CD14-positive monocyte (primary cell): ENCODE results near the gene TP53RK. TPM values are rescaled to one million over a fixed set of nuclear protein-coding genes. Genes with fewer than 3 reads are reported as not detected.

Experiments used
- DNase-seq, 3 donors: peaks; one replicate each; pipeline ENCODE4 v3.0.0-alpha.2; 2011 to 2022
- H2AFZ ChIP-seq: 2 replicates; pipeline ENCODE4 v1.6.0; 2012; ENCODE audit warnings: mild to moderate bottlenecking, low read depth, low read length, inconsistent platforms; ENCODE audit not compliant: insufficient read depth, poor library complexity, severe bottlenecking
- H3K27ac ChIP-seq, 2 donors: 1 replicate in 1 of 2; 2 replicates in 1 of 2; pipeline ENCODE4 v1.5.1; 2012 to 2013; ENCODE audit warnings: low read length in 2 of 2, control low read depth in 1 of 2, inconsistent platforms in 1 of 2, low read depth in 1 of 2, mild to moderate bottlenecking in 1 of 2
- H3K27me3 ChIP-seq, 2 donors: one replicate each; pipeline versions ENCODE4 v1.6.0 to v1.6.1; 2011 to 2013; ENCODE audit warnings: low read length in 2 of 2; ENCODE audit not compliant: control insufficient read depth in 2 of 2, insufficient read depth in 2 of 2
- H3K36me3 ChIP-seq, 2 donors: replicated peaks in 1 of 2; 1 replicate in 1 of 2; 2 replicates in 1 of 2; pipeline versions ENCODE4 v1.5.1 to v1.6.1; 2012 to 2013; ENCODE audit warnings: low read length in 2 of 2, control low read depth in 1 of 2, inconsistent platforms in 1 of 2, mild to moderate bottlenecking in 1 of 2; ENCODE audit not compliant: insufficient read depth in 2 of 2, control insufficient read depth in 1 of 2
- H3K4me1 ChIP-seq, 2 donors: 1 replicate in 1 of 2; 2 replicates in 1 of 2; pipeline versions ENCODE4 v1.5.1 to v1.6.1; 2012 to 2013; ENCODE audit warnings: low read length in 2 of 2, control low read depth in 1 of 2, inconsistent platforms in 1 of 2, mild to moderate bottlenecking in 1 of 2, moderate library complexity in 1 of 2; ENCODE audit not compliant: insufficient read depth in 2 of 2, control insufficient read depth in 1 of 2
- H3K4me2 ChIP-seq: replicated peaks from 2 replicates; pipeline ENCODE3; 2012; ENCODE audit warnings: low read length, moderate library complexity, mild to moderate bottlenecking; ENCODE audit not compliant: poor library complexity, severe bottlenecking; ENCODE audit errors: extremely low read depth
- H3K4me3 ChIP-seq, 3 experiments: fragments of 200-600 bp in 1 of 3; sonication (generic) in 1 of 3; replicated peaks in 1 of 3; 1 replicate in 2 of 3; 2 replicates in 1 of 3; pipeline ENCODE4 v1.5.1; 2011 to 2013; ENCODE audit warnings: low read length in 3 of 3, mild to moderate bottlenecking in 3 of 3, control low read depth in 2 of 3, low read depth in 2 of 3, inconsistent platforms in 1 of 3, moderate library complexity in 1 of 3
- H3K79me2 ChIP-seq: 2 replicates; pipeline ENCODE4 v1.6.0; 2012; ENCODE audit warnings: mild to moderate bottlenecking, control low read depth, inconsistent platforms, low read length, moderate library complexity; ENCODE audit not compliant: insufficient read depth
- H3K9ac ChIP-seq: 2 replicates; pipeline ENCODE4 v1.6.0; 2017; ENCODE audit warnings: low read length, mild to moderate bottlenecking; ENCODE audit not compliant: insufficient read depth, poor library complexity, severe bottlenecking
- H3K9me3 ChIP-seq, 2 donors: replicated peaks in 1 of 2; 1 replicate in 1 of 2; 2 replicates in 1 of 2; pipeline versions ENCODE4 v1.5.1 to v1.6.1; 2012 to 2013; ENCODE audit warnings: low read length in 2 of 2, control low read depth in 1 of 2; ENCODE audit not compliant: control insufficient read depth in 1 of 2, insufficient read depth in 1 of 2
- H4K20me1 ChIP-seq: 2 replicates; pipeline ENCODE4 v1.6.0; 2012; ENCODE audit warnings: mild to moderate bottlenecking, low read length, control low read depth, moderate library complexity; ENCODE audit not compliant: insufficient read depth
- H3K27ac Mint-ChIP-seq, 7 donors: one replicate each; pipeline ENCODE4 v1.8.0; 2020; ENCODE audit warnings: mild to moderate bottlenecking in 7 of 7, mixed read lengths in 7 of 7, moderate library complexity in 6 of 7, inconsistent platforms in 2 of 7
- H3K27me3 Mint-ChIP-seq, 3 donors: one replicate each; pipeline ENCODE4 v1.8.0; 2021 to 2022; ENCODE audit warnings: low read depth in 3 of 3, mild to moderate bottlenecking in 3 of 3, mixed read lengths in 3 of 3, moderate library complexity in 3 of 3, inconsistent platforms in 1 of 3
- H3K36me3 Mint-ChIP-seq, 2 donors: one replicate each; pipeline ENCODE4 v1.8.0; 2020; ENCODE audit warnings: mixed read lengths in 2 of 2, inconsistent platforms in 1 of 2, mild to moderate bottlenecking in 1 of 2
- H3K4me1 Mint-ChIP-seq: one replicate; pipeline ENCODE4 v1.8.0; 2020; ENCODE audit warnings: mild to moderate bottlenecking, mixed read lengths
- H3K4me3 Mint-ChIP-seq, 2 donors: one replicate each; pipeline ENCODE4 v1.8.0; 2020; ENCODE audit warnings: mild to moderate bottlenecking in 2 of 2, mixed read lengths in 2 of 2, moderate library complexity in 1 of 2
- H3K9me3 Mint-ChIP-seq, 7 donors: one replicate each; pipeline ENCODE4 v1.8.0; 2020 to 2022; ENCODE audit warnings: mixed read lengths in 7 of 7, mild to moderate bottlenecking in 6 of 7, moderate library complexity in 6 of 7, inconsistent platforms in 2 of 7
- WGBS: methylation state at CpG from one replicate; pipeline ENCODE4 v1.1.5; 2013; ENCODE audit warnings: missing lambda C conversion rate; ENCODE audit not compliant: insufficient coverage; 5-methylcytosine and 5-hydroxymethylcytosine counted together
- intact Hi-C, 2 donors: fragments of 100-400 bp; cut with micrococcal nuclease; formaldehyde crosslinking; loops; one replicate each; pipeline versions ENCODE4 v1.15.0 to v1.15.1; 2023
- polyA plus RNA-seq, 3 donors: library from polyadenylated mRNA; depleted of rRNA in 1 of 3; unstranded in 2 of 3; stranded (reverse) in 1 of 3; fragments of 300-500 nt in 2 of 3; fragments of >200 nt in 1 of 3; fragmentation: Illumina TruSeq in 2 of 3; gene quantifications; 1 replicate in 2 of 3; 2 replicates in 1 of 3; pipeline ENCODE4 v1.2.3, GENCODE V29; 2012 to 2021
- TF ChIP-seq, protein P1 (sequence below): fragments of 200-600 bp; IDR thresholded peaks from one replicate; pipeline ENCODE4 v1.8.0; 2022; ENCODE audit warnings: antibody characterized with exemption, mild to moderate bottlenecking

TP53RK gene
- polyA plus RNA-seq, 3 donors = 1.4 to 10.9 (median 9.5) TPM

DNA sequence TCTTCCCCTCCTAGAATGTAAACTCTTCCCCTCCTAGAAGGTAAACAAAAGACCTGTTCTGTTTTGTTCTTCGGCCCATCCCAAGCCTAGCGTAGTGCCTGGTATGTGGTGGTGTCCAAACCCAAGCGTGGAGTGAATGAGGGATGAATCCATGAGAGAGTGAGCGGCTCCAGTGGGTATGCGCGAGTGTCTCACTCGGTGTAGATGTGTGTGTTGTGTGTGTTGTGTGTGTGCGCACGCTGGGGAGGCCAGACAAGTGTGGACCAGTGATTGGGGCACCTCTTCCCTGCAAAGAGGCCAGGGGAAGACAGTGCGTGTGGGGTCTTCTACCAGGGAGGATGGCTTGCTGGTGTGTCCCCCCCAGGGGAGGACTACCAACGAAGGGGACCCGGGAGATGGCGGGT lies 19.8 kb upstream of the TP53RK start:
- Histone ChIP-seq H3K4me2 (peak overlapping the region; percentile 79), H3K27ac (no peak overlapping the region), H3K4me1 (peaks cover 5 to 11% of the 10 kb centered on the region in 2 donors), H3K9me3 (peaks cover 3 to 7% of the 10 kb centered on the region in 2 donors), H3K9ac (no peak overlapping the region), H3K36me3 (no peaks in the 10 kb centered on the region), H3K79me2 (no peaks in the 10 kb centered on the region), H2AFZ (peak overlapping the region; percentile 85), H3K27me3 (peaks cover 2 to 22% of the 10 kb centered on the region in 2 donors), H4K20me1 (no peaks in the 10 kb centered on the region), H3K4me3 (peak overlapping the region in 1 of 3 experiments; percentile 69)
- Mint-ChIP-seq H3K4me3 (peak overlapping the region; percentile 68 to 89), H3K27me3 (peaks cover 21 to 30% (median 26%) of the 10 kb centered on the region in 3 donors), H3K36me3 (peaks cover 0 to 3% of the 10 kb centered on the region in 2 donors), H3K4me1 (peaks cover 13% of the 10 kb centered on the region), H3K27ac (no peak overlapping the region), H3K9me3 (peaks cover 3 to 23% (median 6%) of the 10 kb centered on the region in 7 donors)
- intact Hi-C loops = no loop called here
- DNase-seq = no peak
- WGBS = 74% methylated on average over 13 of the region's 13 CpGs
- TF ChIP-seq, protein P1, sequence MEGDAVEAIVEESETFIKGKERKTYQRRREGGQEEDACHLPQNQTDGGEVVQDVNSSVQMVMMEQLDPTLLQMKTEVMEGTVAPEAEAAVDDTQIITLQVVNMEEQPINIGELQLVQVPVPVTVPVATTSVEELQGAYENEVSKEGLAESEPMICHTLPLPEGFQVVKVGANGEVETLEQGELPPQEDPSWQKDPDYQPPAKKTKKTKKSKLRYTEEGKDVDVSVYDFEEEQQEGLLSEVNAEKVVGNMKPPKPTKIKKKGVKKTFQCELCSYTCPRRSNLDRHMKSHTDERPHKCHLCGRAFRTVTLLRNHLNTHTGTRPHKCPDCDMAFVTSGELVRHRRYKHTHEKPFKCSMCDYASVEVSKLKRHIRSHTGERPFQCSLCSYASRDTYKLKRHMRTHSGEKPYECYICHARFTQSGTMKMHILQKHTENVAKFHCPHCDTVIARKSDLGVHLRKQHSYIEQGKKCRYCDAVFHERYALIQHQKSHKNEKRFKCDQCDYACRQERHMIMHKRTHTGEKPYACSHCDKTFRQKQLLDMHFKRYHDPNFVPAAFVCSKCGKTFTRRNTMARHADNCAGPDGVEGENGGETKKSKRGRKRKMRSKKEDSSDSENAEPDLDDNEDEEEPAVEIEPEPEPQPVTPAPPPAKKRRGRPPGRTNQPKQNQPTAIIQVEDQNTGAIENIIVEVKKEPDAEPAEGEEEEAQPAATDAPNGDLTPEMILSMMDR = no peak

DNA sequence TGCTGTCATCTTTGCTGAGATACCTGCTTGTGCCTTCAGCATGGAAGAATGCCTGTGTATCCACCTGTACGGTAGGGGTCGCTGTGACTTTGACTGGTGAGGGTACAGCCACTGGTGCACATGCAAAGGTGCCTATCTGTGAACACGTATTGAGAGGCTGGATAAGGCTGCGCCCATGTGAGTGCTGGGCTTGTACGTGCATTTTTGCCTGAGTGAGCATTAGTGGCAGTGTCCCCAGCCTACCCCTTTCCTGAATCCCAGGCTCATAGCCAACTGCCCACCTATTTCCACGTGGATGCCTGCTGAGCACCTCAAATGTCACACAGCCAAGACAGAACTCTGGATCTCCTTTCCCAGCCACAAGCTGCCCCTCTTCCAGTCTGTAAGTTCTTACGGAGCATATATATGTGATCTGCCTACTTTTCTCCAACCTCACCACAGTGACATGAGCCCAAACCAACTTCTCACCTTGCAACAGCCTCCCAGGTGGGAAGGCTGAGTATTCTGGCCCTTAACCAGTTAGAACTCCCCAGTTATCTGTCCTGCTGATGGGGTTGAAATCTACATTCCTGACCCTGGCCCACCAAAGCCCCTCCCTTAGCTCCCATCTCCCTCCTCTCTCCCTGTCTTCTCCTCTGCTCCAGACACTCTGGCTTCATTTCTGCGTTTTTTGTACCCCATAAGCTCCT lies 19.1 kb upstream of the TP53RK start:
- WGBS = 79% methylated on average over 8 of the region's 8 CpGs
- Histone ChIP-seq H3K27me3 (peaks cover 2 to 22% of the 10 kb centered on the region in 2 donors), H3K9me3 (peaks cover 3 to 7% of the 10 kb centered on the region in 2 donors), H3K79me2 (no peaks in the 10 kb centered on the region), H2AFZ (no peak overlapping the region), H3K36me3 (no peaks in the 10 kb centered on the region), H4K20me1 (no peaks in the 10 kb centered on the region), H3K4me1 (peaks cover 5 to 11% of the 10 kb centered on the region in 2 donors), H3K9ac (no peak overlapping the region), H3K4me3 (no peak overlapping the region), H3K4me2 (no peak overlapping the region), H3K27ac (no peak overlapping the region)
- Mint-ChIP-seq H3K36me3 (peaks cover 0 to 3% of the 10 kb centered on the region in 2 donors), H3K27ac (no peak overlapping the region), H3K9me3 (peaks cover 3 to 23% (median 6%) of the 10 kb centered on the region in 7 donors), H3K27me3 (peaks cover 21 to 30% (median 26%) of the 10 kb centered on the region in 3 donors), H3K4me1 (peaks cover 13% of the 10 kb centered on the region), H3K4me3 (peak overlapping the region in 1 of 2 donors; percentile 89)
- TF ChIP-seq, protein P1 = no peak
- intact Hi-C loops = no loop called here
- no peak for DNase-seq
